Measurements from ENCODE around the gene ZNF496.

The ZNF496 gene

GRCh38 chr1:247343801-247344200 lies 12.1 kb upstream of the ZNF496 start:
- H3K4me3 ChIP-seq (ENCODE audit: low read depth, low read length) = no peak overlapping the region
- DNase-seq (ENCODE audit: low read depth) = no peak
- in situ Hi-C loops (cut with HindIII; ENCODE audit: low sequenced_read_pairs) = no loop called here
- no peak for TF ChIP-seq CTCF (IDR thresholded peaks at IDR 0.05; ENCODE audit: low read depth, low read length, missing control alignments)

GRCh38 chr1:247338723-247339275 lies 7.1 kb upstream of the ZNF496 start:
- no peak for DNase-seq (ENCODE audit: low read depth)
- H3K4me3 ChIP-seq (ENCODE audit: low read depth, low read length) = no peak overlapping the region
- in situ Hi-C loops (cut with HindIII; ENCODE audit: low sequenced_read_pairs) = no loop called here
- no peak for TF ChIP-seq CTCF (IDR thresholded peaks at IDR 0.05; ENCODE audit: low read depth, low read length, missing control alignments)

DNA sequence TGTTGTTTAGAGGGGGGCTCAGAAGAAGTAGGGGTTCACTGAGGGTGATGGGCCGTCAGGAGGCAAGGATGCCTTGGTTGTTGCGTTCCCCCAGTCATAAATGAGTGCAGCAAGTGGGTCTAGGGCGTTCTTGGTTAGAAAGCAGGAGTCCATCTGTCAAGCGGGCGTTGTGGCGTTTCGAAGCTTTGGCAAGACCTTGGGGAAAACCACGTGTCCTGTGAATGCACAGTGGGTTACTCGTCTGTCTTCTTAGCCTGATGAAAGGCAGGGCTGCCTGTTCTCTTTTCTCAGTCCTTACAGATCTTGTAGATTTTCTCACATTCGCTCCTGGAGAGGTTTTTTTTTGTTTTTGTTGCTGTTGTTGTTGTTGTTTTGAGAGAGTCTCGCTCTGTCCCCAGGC lies 6.3 kb upstream of the ZNF496 start:
- no peak for DNase-seq (ENCODE audit: low read depth)
- TF ChIP-seq CTCF (IDR thresholded peaks at IDR 0.05; ENCODE audit: low read depth, low read length, missing control alignments) = no peak
- in situ Hi-C loops (cut with HindIII; ENCODE audit: low sequenced_read_pairs) = no loop called here
- no peak overlapping the region for H3K4me3 ChIP-seq (ENCODE audit: low read depth, low read length)

DNA sequence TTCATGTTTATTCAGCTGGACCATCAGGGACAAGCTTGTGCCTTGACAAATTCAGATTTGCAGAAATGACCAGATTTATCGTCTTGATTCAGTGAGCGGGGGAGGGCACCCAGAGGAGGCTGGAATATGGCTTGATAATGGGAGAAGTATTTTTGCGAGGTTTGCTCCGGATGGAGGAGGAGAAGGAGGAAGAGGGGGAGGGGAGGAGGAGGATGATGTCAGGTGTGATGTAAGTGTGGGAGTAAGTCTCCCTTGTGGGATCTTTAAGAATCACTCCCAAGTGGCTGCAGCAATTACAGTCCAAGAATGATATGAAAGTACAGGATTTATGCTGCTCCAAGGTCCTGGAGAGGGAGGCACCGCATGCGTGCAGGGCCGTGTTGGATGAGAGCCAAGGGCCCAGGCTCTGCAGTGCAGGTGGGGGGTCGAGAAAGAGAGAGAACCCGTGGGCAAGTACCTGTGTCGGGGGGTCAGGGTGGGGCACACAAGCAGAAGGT lies 5.6 kb upstream of the ZNF496 start:
- DNase-seq (ENCODE audit: low read depth) = no peak
- in situ Hi-C loops (cut with HindIII; ENCODE audit: low sequenced_read_pairs) = no loop called here
- H3K4me3 ChIP-seq (ENCODE audit: low read depth, low read length) = no peak overlapping the region
- TF ChIP-seq CTCF (IDR thresholded peaks at IDR 0.05; ENCODE audit: low read depth, low read length, missing control alignments) = no peak

- TF ChIP-seq CTCF (IDR thresholded peaks at IDR 0.05; ENCODE audit: low read depth, low read length, missing control alignments) = no peak
- DNase-seq (ENCODE audit: low read depth) = no peak
- in situ Hi-C loops (cut with HindIII; ENCODE audit: low sequenced_read_pairs) = no loop called here
Measured at GRCh38 chr1:247336390-247336789, 4.7 kb upstream of the ZNF496 start.

DNA sequence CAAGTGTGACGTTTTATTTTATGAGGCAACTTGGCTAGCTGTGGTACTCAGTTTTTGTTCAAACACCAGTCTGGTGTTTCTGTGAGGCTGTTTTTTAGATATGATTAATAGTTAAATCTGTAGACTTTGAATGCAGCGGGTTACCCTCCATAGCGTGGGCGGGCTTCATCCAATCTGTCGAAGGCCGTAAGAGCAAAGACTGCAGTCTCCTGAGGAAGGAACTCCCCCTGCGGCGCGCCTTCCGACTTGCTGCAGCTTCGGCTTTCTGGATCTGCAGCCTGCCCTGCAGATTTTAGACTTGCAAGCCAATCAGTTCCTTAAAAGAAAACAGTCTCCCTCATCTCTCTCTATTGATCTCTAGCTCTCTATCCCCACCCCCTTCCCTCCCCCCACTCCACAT lies 4.2 kb upstream of the ZNF496 start:
- no peak overlapping the region for H3K4me3 ChIP-seq (ENCODE audit: low read depth, low read length)
- TF ChIP-seq CTCF (IDR thresholded peaks at IDR 0.05; ENCODE audit: low read depth, low read length, missing control alignments) = no peak
- no peak for DNase-seq (ENCODE audit: low read depth)
- in situ Hi-C loops (cut with HindIII; ENCODE audit: low sequenced_read_pairs) = no loop called here

More at GRCh38 chr1:247336390-247336789, 4.7 kb upstream of the ZNF496 start:
- H3K4me3 ChIP-seq (ENCODE audit: low read depth, low read length) = no peak overlapping the region

Measured in astrocyte of the cerebellum (primary cell).